ENCODE measurements around the gene CHD8.

GRCh38 chr14:21414137-21414631 is 41.7 kb downstream of the CHD8 start:
- TF ChIP-seq CTCF (conservative IDR thresholded peaks at IDR 0.05; ENCODE audit: low read depth, low read length) = no peak
- no peak for TF ChIP-seq EZH2 (IDR thresholded peaks at IDR 0.05; ENCODE audit: low read length, unreplicated experiment)

Measured in PC-3 (cell line).